Ascending aorta (tissue), 2 donors: ENCODE measurements around the gene PCDHA11. TPM values are rescaled to one million over a fixed set of nuclear protein-coding genes. Genes with fewer than 3 reads are reported as not detected.
"Not testable (repeated sequence)": the region's sequence is repeated elsewhere in the genome, so short reads cannot be mapped to it uniquely, and the experiment has no call there.

Source experiments
- DNase-seq, 2 donors: peaks; one replicate each; pipeline ENCODE4 v3.0.0-alpha.2; 2019; ENCODE audit warnings: low spot score in 2 of 2
- H3K27ac ChIP-seq, 2 donors: fragments of 200-600 bp; sonication (generic); one replicate each; pipeline ENCODE4 v1.5.1; 2016 to 2017; ENCODE audit warnings: mild to moderate bottlenecking in 1 of 2
- H3K27me3 ChIP-seq: fragments of 200-600 bp; sonication (generic); one replicate; pipeline ENCODE4 v1.5.1; 2017
- H3K36me3 ChIP-seq, 2 donors: fragments of 200-600 bp; sonication (generic); one replicate each; pipeline ENCODE4 v1.5.1; 2016
- H3K4me1 ChIP-seq, 2 donors: fragments of 200-600 bp; sonication (generic); one replicate each; pipeline ENCODE4 v1.5.1; 2016 to 2017; ENCODE audit warnings: mild to moderate bottlenecking in 1 of 2
- H3K4me3 ChIP-seq, 2 donors: fragments of 200-600 bp; sonication (generic); one replicate each; pipeline ENCODE4 v1.5.1; 2016 to 2017; ENCODE audit warnings: mild to moderate bottlenecking in 1 of 2
- H3K9me3 ChIP-seq, 2 donors: fragments of 200-600 bp; sonication (generic); one replicate each; pipeline ENCODE4 v1.5.1; 2016
- CTCF ChIP-seq, 3 experiments: fragments of 200-600 bp in 2 of 3; fragments of 450-650 bp in 1 of 3; sonication (generic) in 2 of 3; IDR thresholded peaks; one replicate each; pipeline ENCODE4 v1.5.1; 2016 to 2019; ENCODE audit warnings: antibody characterized with exemption in 3 of 3, mild to moderate bottlenecking in 1 of 3, moderate library complexity in 1 of 3
- intact Hi-C: fragments of 100-400 bp; cut with DNase I; formaldehyde crosslinking; loops from one replicate; pipeline ENCODE4 v1.15.1; 2023
- total RNA-seq: library from RNA; depleted of rRNA; stranded (reverse); fragments of >200 nt; gene quantifications from one replicate; pipeline ENCODE4 v1.1.0, GENCODE V29; 2016

PCDHA11 gene
- total RNA-seq, 1 donor from 2014 or later: not detected

- intact Hi-C loops: no loop called here
- no peak within 1 kb of the TSS for H3K27ac ChIP-seq
- H3K4me1 ChIP-seq: no peaks in the 10 kb centered on the region
- DNase-seq: no peak
- no peak for TF ChIP-seq CTCF (IDR thresholded peaks at IDR 0.05)
- no peaks in the 10 kb centered on the region for H3K27me3 ChIP-seq
- H3K36me3 ChIP-seq: no peaks in the 10 kb centered on the region
- H3K4me3 ChIP-seq: no peak within 1 kb of the TSS
- H3K9me3 ChIP-seq: peaks cover 24 to 60% of the 10 kb centered on the region in 2 donors
These were observed 6.6 kb downstream of the PCDHA11 start, which contains the start of gene PCDHA12 for GRCh38 chr5:140875085-140876065. TSS of gene PCDHA12 (plus strand) at chr5:140875308. CDS start at chr5:140875473, 165 bp downstream.

DNA sequence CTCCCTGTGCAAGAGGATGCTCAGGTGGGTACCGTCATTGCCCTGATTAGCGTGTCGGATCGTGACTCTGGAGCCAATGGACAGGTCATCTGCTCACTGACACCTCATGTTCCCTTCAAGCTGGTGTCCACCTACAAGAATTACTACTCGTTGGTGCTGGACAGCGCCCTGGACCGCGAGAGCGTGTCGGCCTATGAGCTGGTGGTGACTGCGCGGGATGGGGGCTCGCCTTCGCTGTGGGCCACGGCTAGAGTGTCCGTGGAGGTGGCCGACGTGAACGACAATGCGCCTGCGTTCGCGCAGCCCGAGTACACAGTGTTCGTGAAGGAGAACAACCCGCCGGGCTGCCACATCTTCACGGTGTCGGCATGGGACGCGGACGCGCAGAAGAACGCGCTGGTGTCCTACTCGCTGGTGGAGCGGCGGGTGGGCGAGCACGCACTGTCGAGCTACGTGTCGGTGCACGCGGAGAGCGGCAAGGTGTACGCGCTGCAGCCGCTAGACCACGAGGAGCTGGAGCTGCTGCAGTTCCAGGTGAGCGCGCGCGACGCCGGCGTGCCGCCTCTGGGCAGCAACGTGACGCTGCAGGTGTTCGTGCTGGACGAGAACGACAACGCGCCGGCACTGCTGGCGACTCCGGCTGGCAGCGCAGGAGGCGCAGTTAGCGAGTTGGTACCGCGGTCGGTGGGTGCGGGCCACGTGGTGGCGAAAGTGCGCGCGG lies 7.9 kb downstream of the PCDHA11 start:
- H3K27me3 ChIP-seq, DNase-seq, H3K27ac ChIP-seq, H3K36me3 ChIP-seq, H3K4me1 ChIP-seq, intact Hi-C loops, H3K4me3 ChIP-seq: not testable (repeated sequence)
- peaks cover 17 to 61% of the 10 kb centered on the region in 2 donors for H3K9me3 ChIP-seq

GRCh38 chr5:140877262-140877581 lies 8.5 kb downstream of the PCDHA11 start:
- no peaks in the 10 kb centered on the region for H3K27me3 ChIP-seq
- no peaks in the 10 kb centered on the region for H3K4me1 ChIP-seq
- no peak overlapping the region for H3K4me3 ChIP-seq
- no peak for TF ChIP-seq CTCF (IDR thresholded peaks at IDR 0.05)
- H3K9me3 ChIP-seq: peaks cover 17 to 66% of the 10 kb centered on the region in 2 donors
- no peaks in the 10 kb centered on the region for H3K36me3 ChIP-seq
- H3K27ac ChIP-seq: no peak overlapping the region
- intact Hi-C loops: no loop called here
- DNase-seq: no peak

DNA sequence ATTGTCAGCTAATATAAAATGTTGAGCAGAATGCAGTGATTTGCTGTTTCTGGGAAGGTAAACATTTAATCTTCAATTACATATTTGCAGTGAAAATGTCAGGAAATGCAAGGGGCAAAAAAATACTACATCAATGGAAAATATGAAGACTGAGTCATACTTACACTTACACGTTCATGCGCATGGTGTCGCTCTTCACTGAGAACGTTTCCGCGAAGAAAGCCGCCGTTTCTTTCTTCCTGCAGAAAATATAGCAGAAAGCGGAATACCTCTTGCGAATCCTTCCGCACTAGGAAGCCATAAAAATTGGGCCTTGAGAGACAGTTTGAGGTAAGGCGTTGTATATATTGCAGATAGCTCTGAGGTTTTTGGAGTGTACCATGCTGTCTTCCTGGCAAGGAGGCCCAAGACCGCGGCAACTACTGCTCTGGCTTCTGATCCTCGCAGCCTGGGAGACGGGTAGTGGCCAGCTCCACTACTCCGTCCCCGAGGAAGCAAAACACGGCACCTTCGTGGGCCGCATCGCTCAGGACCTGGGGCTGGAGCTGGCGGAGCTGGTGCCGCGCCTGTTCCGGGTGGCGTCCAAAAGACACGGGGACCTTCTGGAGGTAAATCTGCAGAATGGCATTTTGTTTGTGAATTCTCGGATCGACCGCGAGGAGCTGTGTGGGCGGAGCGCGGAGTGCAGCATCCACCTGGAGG lies 13.3 kb downstream of the PCDHA11 start, which contains the start of gene PCDHA13:
TSS of gene PCDHA13 (plus strand) at position 236 of the 702 bp plus-strand sequence. CDS start at position 381, 145 bp downstream.
- Histone ChIP-seq H3K4me1 (no peaks in the 10 kb centered on the region), H3K4me3 (no peak within 1 kb of the TSS), H3K9me3 (peaks cover 24 to 66% of the 10 kb centered on the region in 2 donors), H3K27ac (no peak within 1 kb of the TSS), H3K36me3 (no peaks in the 10 kb centered on the region), H3K27me3 (no peaks in the 10 kb centered on the region)
- TF ChIP-seq CTCF (IDR thresholded peaks at IDR 0.05): no peak
- no peak for DNase-seq
- intact Hi-C loops: no loop called here

DNA sequence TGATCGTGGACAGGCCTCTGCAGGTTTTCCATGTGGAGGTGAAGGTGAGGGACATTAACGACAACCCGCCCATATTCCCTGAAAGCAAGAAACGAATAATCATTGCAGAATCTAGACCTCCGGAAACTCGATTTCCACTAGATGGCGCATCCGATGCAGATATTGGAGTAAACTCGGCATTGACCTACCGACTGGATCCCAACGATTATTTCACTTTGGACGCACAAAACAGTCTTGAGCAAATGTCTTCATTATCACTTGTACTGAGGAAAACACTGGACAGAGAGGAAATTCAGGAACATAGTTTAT lies 13.8 kb downstream of the PCDHA11 start:
- H3K27me3 ChIP-seq: no peaks in the 10 kb centered on the region
- no peaks in the 10 kb centered on the region for H3K36me3 ChIP-seq
- intact Hi-C loops: no loop called here
- H3K9me3 ChIP-seq: peaks cover 19 to 61% of the 10 kb centered on the region in 2 donors
- no peaks in the 10 kb centered on the region for H3K4me1 ChIP-seq
- no peak for DNase-seq
- no peak overlapping the region for H3K4me3 ChIP-seq
- no peak overlapping the region for H3K27ac ChIP-seq
- no peak for TF ChIP-seq CTCF (IDR thresholded peaks at IDR 0.05)
